Omental fat pad (tissue), 4 donors: ENCODE data around the gene DDI2. TPM values are rescaled to one million over a fixed set of nuclear protein-coding genes. Genes with fewer than 3 reads are reported as not detected.

Experiments
- ATAC-seq: fragments of 150-250 bp; one replicate; pipeline ENCODE4 v1.9.1; 2016; ENCODE audit warnings: mild to moderate bottlenecking, moderate library complexity; ENCODE audit not compliant: low FRiP score
- DNase-seq: peaks from one replicate; pipeline ENCODE4 v3.0.0-alpha.2; 2019; ENCODE audit warnings: low spot score
- CTCF ChIP-seq, 3 donors: fragments of 450-650 bp; IDR thresholded peaks; one replicate each; pipeline ENCODE4 v1.5.1; 2016 to 2017; ENCODE audit warnings: antibody characterized with exemption in 3 of 3, mild to moderate bottlenecking in 3 of 3, moderate library complexity in 2 of 3
- small RNA-seq: library from RNA; depleted of rRNA; stranded (forward); fragments of <200 nt; gene quantifications from one replicate; pipeline ENCODE3, GENCODE V24; 2016
- total RNA-seq, 4 donors: library from RNA; depleted of rRNA; stranded (reverse); fragments of >200 nt; gene quantifications; one replicate each; pipeline ENCODE4 v1.1.0, GENCODE V29; 2016

The DDI2 gene
- total RNA-seq, 4 donors from 2014 or later: 49.3 to 63.2 (median 54.5) TPM

DNA sequence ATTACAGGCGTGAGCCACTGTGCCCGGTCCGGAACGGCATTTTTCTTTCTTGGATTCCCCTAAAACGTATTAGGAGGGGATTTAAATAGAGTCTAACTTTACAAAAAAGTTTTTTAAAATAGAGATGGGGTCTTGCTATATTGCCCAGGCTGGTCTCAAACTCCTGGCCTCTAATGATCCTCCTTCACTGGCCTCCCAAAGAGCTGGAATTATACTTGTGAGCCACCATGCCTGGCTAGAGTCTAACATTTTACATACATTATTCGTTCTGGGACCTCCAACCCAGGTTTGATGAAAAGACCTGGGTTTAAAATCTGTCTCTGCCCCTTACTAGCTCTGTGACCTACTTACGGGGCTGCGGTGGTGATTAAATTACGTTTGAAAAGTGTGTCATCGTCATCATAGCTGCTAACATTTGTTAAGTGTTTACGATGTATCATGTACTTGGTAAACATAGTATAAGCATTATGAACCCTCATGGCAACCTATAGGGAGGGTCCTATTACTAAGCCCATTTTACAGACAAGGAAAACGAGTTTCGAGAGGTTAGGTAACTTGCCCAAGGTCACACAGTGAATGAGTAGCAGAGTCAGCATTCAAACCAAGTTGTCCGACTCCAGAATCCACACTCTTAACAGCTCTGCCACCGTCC, 91.4 kb downstream of the DDI2 start:
- no peak for TF ChIP-seq CTCF (IDR thresholded peaks at IDR 0.05)
- ATAC-seq (no peak), DNase-seq (no peak)

DNA sequence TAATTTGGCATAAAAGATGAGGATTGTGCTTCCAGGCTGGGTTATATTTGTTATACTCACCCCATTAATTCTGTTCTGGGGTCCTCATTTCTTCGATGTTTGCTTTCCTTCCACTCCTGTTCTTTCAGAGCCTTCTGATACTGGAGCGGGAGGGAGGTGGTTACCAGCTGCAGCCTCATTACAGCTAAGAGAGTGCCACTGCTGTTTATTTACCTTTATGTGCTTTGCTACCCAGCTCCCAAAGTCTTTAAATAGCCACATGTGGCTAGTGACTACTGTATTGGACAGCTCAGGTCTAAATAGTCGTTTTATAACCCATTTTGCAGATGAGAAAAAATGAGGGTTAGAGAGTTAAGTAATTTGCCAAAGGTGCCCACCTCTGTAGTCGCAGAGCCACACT, 92.0 kb downstream of the DDI2 start:
- ATAC-seq: no peak
- DNase-seq: no peak
- TF ChIP-seq CTCF (IDR thresholded peaks at IDR 0.05): no peak

- TF ChIP-seq CTCF (IDR thresholded peaks at IDR 0.05): no peak
- ATAC-seq: no peak
- no peak for DNase-seq
Measured at GRCh38 chr1:15712168-15712567, 94.9 kb downstream of the DDI2 start.

- ATAC-seq: no peak
- no peak for TF ChIP-seq CTCF (IDR thresholded peaks at IDR 0.05)
- DNase-seq: no peak
Measured at GRCh38 chr1:15714406-15715136, 97.3 kb downstream of the DDI2 start.

DNA sequence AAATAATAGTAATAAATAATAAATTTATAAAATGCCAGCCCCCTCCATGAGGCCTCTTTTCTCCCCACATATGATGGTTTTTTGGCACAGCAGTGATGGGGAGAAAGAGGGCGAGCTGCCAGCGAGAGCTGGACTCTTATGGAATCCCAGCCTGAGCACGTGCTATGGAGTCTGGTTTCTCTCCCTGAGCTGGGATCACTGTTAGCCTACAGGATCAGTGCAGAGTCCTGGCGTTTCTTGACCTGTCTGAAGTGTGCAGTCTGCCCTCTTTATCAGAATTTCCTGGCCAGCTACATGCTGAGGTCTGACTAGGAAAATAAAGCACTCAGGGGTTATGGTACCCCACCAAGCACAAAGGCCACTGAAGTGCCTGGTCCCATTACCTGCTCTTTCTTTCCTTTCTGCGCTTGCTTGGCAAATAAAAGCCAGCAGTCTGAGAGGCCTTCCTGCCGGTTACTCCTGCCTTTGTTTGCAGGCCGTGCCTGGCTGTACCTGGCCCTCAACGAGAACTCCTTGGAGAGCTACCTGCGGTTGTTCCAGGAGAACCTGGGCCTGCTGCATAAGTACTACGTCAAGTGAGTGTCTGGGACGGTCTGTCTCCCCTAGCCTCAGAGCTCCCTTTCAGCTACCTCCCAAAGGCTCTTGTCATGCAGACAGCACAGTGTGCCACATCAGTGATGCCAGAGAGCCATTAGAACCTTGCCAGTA, 100.3 kb downstream of the DDI2 start:
- no peak for ATAC-seq
- TF ChIP-seq CTCF (IDR thresholded peaks at IDR 0.05): no peak
- DNase-seq: no peak

GRCh38 chr1:15718199-15718601, 100.9 kb downstream of the DDI2 start:
- DNase-seq: no peak
- TF ChIP-seq CTCF (IDR thresholded peaks at IDR 0.05): no peak
- ATAC-seq: peak; percentile 9

Small RNAs within 50 kb of the gene (small RNA-seq; reads per million reads assigned to genes)
- gene AL121992.2: not detected
- gene CD24P1: not detected
- not detected for gene RNU7-179P

Other genes with a start within 250 kb of the DDI2 start
- 100 to 1,000 TPM in 1 of 4 donors, 10 to 100 TPM in 3; 35.6 to 120 (median 54.4) TPM for gene EFHD2, start 207.6 kb upstream of the DDI2 start, total RNA-seq
- gene CTRC, start 179.0 kb upstream of the DDI2 start, total RNA-seq: under 1 TPM in 2 of 4 donors, not detected in 2; 0.36 to 0.74 TPM
- gene CELA2A, start 160.7 kb upstream of the DDI2 start, total RNA-seq: not detected
- gene CELA2B, start 141.4 kb upstream of the DDI2 start, total RNA-seq: not detected
- gene CASP9, start 93.2 kb upstream of the DDI2 start, total RNA-seq: 10 to 100 TPM in 1 of 4 donors, 1 to 10 TPM in 3; 9.3 to 37.7 (median 9.7) TPM
- gene DNAJC16, start 90.6 kb upstream of the DDI2 start, total RNA-seq: 10 to 100 TPM; 13.2 to 19.7 (median 15.1) TPM
- under 1 TPM in 3 of 4 donors, not detected in 1; 0.24 to 0.65 (median 0.44) TPM for gene AGMAT, start 32.4 kb upstream of the DDI2 start, total RNA-seq
- 10 to 100 TPM; 34.4 to 81.1 (median 50.0) TPM for gene PLEKHM2, start 66.9 kb downstream of the DDI2 start, total RNA-seq
- 10 to 100 TPM in 1 of 4 donors, 1 to 10 TPM in 2, under 1 TPM in 1; 0.82 to 13.1 (median 2.0) TPM for gene SLC25A34, start 118.8 kb downstream of the DDI2 start, total RNA-seq
- not detected for gene TMEM82, start 125.0 kb downstream of the DDI2 start, total RNA-seq
- gene FBLIM1, start 141.3 kb downstream of the DDI2 start, total RNA-seq: 10 to 100 TPM; 10.4 to 34.0 (median 17.4) TPM
- gene UQCRHL, start 190.2 kb downstream of the DDI2 start, total RNA-seq: 1 to 10 TPM in 2 of 4 donors, under 1 TPM in 2; 0.63 to 1.9 (median 0.95) TPM
- gene SPEN, start 230.2 kb downstream of the DDI2 start, total RNA-seq: 10 to 100 TPM; 33.4 to 64.0 (median 51.5) TPM